ENCODE data around the gene FALEC.
A peak's percentile ranks its signal among the peaks of the same experiment; 100 is the strongest.
"Not testable (repeated sequence)": the region's sequence is repeated elsewhere in the genome, so short reads cannot be mapped to it uniquely, and the experiment has no call there.

The FALEC gene

DNA sequence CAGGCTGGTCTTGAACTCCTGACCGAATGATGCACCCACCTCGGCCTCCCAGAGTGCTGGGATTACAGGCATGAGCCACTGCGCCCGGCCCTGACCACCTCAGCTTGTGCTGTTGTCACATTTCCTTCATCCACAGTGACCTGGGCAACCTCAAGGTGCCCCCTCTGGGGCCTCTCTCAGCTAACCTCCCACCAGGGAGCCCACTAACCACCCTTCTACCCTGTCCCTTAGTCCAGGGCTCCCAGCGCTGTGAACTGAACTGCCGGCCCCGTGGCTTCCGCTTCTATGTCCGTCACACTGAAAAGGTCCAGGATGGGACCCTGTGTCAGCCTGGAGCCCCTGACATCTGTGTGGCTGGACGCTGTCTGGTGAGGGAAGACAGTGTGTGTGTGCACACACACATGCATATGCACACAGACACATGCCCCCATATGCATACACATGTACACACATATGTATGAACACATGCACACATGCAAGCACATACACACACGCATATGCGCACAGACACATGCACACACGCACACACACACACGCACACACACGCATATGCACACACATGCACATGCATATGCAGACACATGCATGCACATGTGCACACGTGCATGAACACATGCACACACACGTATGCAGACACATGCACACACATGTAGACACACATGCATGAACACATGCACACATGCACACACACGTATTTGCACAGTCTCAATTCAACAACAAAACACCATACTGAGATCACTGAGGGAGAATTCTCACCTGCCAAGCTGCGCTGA is 39.8 kb downstream of the FALEC start:
- in situ Hi-C loops (cut with MboI; ENCODE audit: low pct_unique_long_range_greater_than_20kb, low sequenced_read_pairs): no loop called here
- no peak for DNase-seq

DNA sequence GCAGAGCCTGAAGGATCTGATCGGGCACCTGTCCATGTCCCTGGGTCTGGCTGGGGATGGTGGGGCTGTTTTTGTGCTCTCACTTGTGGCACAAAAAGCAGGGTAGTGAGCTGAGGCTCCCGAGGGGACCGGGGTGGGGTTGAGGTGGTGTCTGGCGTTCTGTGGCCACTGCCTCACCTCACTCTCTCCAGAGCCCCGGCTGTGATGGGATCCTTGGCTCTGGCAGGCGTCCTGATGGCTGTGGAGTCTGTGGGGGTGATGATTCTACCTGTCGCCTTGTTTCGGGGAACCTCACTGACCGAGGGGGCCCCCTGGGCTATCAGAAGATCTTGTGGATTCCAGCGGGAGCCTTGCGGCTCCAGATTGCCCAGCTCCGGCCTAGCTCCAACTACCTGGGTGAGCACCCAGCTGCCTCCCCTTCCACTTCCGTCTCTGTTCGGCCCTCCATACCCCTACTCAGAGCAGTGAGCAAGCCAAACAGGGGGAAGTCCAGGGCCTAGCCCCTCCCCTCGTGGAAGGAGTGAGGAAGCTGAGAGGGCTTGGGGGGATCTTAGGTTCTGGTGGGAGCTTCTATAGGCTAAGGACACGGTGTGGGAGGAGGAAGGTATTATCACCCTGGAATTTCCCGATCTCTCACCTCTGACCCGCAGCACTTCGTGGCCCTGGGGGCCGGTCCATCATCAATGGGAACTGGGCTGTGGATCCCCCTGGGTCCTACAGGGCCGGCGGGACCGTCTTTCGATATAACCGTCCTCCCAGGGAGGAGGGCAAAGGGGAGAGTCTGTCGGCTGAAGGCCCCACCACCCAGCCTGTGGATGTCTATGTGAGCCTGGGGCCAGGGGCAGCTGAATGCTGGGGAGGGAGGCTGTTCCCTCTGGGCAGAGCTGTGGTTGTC is 40.7 kb downstream of the FALEC start:
- DNase-seq: no peak

DNA sequence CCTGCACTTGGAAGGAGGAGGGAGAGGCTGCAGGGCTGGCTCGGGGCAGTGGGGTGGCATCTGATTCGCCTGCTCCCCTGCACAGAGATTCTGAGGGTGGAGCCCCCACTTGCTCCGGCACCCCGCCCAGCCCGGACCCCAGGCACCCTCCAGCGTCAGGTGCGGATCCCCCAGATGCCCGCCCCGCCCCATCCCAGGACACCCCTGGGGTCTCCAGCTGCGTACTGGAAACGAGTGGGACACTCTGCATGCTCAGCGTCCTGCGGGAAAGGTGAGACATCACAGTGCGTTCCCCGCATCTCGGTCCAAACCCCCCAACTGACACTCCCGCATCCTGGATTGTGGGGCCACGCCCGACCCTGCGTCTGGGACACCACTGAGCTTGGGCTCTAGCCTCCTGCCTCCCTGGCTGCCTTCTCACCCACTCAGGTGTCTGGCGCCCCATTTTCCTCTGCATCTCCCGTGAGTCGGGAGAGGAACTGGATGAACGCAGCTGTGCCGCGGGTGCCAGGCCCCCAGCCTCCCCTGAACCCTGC is 41.6 kb downstream of the FALEC start:
- in situ Hi-C loops (cut with MboI; ENCODE audit: low pct_unique_long_range_greater_than_20kb, low sequenced_read_pairs): no loop called here
- no peak for DNase-seq

More for the DNA sequence above, 40.7 kb downstream of the FALEC start:
- in situ Hi-C loops (cut with MboI; ENCODE audit: low pct_unique_long_range_greater_than_20kb, low sequenced_read_pairs): no loop called here

DNA sequence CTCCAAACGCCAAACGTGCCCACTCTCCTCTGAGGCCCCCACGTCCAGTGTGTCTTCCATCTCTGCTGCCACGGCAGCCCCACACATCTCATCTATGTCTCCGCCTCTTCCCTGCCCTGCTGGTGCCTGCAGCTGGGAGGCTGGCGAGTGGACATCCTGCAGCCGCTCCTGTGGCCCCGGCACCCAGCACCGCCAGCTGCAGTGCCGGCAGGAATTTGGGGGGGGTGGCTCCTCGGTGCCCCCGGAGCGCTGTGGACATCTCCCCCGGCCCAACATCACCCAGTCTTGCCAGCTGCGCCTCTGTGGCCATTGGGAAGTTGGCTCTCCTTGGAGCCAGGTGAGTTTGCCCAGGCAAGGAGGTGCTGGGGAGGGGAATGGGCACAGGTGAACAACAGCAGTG is 42.3 kb downstream of the FALEC start:
- no peak for DNase-seq
- in situ Hi-C loops (cut with MboI; ENCODE audit: low pct_unique_long_range_greater_than_20kb, low sequenced_read_pairs): no loop called here

DNA sequence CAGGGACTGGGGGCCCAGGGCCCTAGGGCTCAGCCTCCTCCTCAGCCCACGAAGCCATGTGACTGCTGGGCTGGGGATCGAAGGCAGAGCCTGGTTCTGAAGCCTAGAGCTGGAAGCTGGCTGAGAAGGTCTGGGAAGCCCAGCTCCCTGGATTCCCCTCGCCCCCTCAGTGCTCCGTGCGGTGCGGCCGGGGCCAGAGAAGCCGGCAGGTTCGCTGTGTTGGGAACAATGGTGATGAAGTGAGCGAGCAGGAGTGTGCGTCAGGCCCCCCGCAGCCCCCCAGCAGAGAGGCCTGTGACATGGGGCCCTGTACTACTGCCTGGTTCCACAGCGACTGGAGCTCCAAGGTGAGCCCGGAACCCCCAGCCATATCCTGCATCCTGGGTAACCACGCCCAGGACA is 42.8 kb downstream of the FALEC start:
- DNase-seq: no peak
- in situ Hi-C loops (cut with MboI; ENCODE audit: low pct_unique_long_range_greater_than_20kb, low sequenced_read_pairs): no loop called here

DNA sequence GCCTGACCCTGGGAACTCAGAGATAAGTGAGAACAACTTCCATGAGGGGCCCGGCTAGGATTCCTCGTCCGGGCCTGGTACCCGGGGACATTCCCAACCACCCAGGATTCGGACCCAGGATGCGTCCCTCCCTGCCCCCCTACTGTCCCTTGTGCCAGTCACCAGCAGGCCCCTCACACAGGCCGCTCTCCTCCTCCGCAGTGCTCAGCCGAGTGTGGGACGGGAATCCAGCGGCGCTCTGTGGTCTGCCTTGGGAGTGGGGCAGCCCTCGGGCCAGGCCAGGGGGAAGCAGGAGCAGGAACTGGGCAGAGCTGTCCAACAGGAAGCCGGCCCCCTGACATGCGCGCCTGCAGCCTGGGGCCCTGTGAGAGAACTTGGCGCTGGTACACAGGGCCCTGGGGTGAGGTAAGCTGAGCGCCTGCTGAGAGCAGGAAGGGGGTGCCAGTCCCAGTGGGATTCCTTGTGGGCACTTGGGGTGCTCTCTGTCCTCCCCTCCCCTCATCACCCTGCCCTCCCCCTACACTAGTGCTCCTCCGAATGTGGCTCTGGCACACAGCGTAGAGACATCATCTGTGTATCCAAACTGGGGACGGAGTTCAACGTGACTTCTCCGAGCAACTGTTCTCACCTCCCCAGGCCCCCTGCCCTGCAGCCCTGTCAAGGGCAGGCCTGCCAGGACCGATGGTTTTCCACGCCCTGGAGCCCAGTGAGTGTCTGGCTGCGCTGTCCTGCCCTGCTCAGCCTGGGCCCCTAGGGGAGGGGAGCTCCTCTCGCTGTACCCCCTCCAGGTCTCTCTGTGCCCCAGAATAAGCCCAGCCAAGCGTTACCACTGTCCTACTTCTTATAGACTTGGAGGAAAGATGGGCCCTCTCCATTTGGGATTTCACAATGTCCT is 43.5 kb downstream of the FALEC start:
- DNase-seq: no peak
- in situ Hi-C loops (cut with MboI; ENCODE audit: low pct_unique_long_range_greater_than_20kb, low sequenced_read_pairs): no loop called here

DNA sequence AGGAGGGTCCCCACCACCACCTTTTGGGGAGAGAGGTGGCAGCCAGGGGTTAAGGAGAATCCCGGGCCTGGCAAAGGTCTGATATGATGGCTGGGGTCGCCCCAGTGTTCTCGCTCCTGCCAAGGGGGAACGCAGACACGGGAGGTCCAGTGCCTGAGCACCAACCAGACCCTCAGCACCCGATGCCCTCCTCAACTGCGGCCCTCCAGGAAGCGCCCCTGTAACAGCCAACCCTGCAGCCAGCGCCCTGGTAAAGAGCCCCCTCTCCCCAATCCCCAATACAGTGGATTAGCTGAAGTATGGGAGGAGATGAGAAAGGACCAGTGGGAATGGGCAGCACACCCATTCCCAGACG is 44.1 kb downstream of the FALEC start:
- in situ Hi-C loops (cut with MboI; ENCODE audit: low pct_unique_long_range_greater_than_20kb, low sequenced_read_pairs): no loop called here

DNA sequence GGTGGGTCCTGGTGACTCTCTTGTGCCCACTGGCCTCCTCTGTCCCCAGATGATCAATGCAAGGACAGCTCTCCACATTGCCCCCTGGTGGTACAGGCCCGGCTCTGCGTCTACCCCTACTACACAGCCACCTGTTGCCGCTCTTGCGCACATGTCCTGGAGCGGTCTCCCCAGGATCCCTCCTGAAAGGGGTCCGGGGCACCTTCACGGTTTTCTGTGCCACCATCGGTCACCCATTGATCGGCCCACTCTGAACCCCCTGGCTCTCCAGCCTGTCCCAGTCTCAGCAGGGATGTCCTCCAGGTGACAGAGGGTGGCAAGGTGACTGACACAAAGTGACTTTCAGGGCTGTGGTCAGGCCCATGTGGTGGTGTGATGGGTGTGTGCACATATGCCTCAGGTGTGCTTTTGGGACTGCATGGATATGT is 44.5 kb downstream of the FALEC start:
- in situ Hi-C loops (cut with MboI; ENCODE audit: low pct_unique_long_range_greater_than_20kb, low sequenced_read_pairs): no loop called here
- peak; percentile 77 for DNase-seq

More for the DNA sequence above, 44.1 kb downstream of the FALEC start:
- DNase-seq: no peak

DNA sequence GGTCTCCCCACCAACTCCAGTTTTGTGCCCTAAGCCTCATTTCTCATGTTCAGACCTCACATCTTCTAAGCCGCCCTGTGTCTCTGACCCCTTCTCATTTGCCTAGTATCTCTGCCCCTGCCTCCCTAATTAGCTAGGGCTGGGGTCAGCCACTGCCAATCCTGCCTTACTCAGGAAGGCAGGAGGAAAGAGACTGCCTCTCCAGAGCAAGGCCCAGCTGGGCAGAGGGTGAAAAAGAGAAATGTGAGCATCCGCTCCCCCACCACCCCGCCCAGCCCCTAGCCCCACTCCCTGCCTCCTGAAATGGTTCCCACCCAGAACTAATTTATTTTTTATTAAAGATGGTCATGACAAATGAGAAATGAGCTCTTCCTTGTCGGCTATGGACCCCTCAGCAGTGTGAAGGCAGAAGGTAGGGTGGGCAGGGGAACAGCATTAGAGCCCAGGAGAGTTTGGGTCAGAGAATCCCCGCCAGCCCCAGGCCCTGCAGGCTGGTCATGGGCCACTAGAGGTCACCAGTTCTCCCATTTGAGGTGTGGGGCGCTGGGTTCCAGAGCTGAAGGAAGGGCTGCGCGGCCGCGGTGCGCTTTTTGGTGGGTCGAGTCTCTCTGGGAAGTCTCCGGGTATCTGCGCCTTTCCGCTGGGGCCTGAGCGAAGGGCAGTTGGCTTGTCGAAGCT is 45.2 kb downstream of the FALEC start:
- DNase-seq: peak; percentile 90
- in situ Hi-C loops (cut with MboI; ENCODE audit: low pct_unique_long_range_greater_than_20kb, low sequenced_read_pairs): no loop called here

DNA sequence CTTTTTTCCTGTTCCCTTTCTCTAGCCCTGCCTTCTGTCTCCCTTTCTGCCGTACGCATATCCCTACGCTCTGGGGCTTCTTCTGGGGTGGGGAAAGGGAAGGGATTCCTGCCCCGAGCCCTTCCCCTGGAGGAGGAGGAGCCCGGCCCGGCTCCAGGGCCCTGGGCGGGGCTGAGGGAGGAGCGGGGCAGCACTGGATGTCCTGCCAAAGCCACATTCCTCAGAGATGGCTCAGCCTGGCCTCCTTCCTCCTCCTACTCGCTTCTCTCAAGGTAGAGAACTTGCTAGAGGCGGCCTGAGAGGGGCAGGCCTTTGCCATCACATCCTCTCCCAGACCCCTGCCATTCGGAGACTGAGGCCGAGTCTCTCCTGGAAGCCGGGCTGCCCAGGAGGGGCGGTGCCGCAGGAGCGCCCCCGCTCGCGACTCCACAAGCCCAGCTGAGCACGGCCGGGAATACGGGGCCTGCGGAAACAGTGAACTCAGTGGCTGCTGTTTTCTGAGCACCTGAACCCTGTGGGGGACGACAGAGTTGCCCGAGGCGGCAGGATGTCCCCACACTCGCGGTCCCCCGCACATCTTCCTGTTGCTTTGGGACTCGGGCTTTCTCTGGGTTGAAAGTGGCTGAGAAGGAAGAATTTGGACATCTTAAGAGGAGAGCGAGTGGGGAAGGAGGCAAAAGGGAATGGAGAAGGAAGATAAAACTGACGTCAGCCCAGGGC is 45.9 kb downstream of the FALEC start:
- peak; percentile 89 for DNase-seq
- in situ Hi-C loops (cut with MboI; ENCODE audit: low pct_unique_long_range_greater_than_20kb, low sequenced_read_pairs): no loop called here

DNA sequence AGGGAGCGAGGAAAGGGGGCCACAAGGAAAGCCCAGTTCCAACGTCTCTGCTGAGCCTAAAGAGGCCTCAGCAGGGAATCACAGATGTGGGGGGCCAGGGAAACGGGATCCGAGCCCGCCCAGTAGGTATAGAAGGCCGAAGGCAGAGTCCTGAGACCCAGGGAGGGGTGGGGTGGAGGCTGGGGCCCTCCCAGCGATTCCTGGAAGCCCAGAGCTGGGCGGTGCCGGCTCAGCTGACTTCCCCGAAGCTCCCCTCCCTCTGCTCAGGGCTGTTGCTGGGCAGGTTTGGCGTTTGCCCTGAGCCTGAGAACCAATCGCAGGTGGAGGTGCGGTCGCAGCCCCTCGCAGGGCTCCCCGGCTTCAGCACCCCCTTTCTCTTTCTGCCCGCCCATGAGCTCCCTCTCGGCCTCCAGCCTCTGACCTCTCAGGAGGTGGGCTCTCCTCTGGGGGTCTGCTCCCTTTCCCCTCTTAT is 46.5 kb downstream of the FALEC start:
- in situ Hi-C loops (cut with MboI; ENCODE audit: low pct_unique_long_range_greater_than_20kb, low sequenced_read_pairs): no loop called here
- peak; percentile 79 for DNase-seq

DNA sequence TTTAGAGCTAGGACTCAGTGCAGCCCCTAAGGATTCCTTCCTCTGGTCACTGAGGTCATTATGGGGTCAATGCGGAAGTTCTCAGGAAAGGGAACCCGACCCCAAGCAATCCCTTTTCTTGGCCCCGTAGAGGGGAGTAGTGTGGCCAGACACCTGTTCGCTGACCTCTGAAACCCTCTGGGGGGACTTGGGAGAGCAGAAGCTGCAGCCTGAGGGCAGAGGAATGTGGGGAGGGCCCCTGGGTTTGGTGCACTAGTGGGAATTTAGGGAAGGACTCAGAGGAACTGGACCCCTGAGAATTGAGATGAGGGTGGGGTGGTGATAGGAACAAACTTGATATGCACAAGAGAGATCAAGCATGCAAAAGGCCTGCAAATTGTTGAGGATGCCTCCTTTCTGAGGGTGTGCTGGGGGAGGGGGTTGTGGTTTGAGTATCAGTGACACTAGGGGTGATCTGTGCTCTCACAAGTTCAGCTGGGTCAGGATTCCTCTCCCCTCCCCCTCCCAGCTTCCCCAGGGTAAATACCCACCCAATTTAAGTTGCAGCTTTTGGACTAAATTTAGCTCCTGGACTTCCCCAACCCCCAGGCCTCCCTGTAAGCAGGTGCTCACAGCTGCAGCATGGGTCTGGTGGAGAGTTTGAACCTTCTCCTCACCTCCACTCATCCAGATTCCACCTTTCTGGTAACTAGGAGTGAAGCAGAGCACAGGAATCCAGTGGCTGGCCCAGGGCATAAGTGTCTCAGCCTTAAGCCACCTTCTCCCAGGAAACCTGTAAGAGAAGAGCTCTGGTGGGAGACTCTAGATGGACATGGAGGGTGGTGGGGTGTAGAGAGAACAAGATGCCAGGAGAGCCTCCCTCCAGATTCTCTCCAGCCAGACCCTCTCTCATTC is 47.1 kb downstream of the FALEC start:
- in situ Hi-C loops (cut with MboI; ENCODE audit: low pct_unique_long_range_greater_than_20kb, low sequenced_read_pairs): no loop called here
- DNase-seq: peak; percentile 34

DNA sequence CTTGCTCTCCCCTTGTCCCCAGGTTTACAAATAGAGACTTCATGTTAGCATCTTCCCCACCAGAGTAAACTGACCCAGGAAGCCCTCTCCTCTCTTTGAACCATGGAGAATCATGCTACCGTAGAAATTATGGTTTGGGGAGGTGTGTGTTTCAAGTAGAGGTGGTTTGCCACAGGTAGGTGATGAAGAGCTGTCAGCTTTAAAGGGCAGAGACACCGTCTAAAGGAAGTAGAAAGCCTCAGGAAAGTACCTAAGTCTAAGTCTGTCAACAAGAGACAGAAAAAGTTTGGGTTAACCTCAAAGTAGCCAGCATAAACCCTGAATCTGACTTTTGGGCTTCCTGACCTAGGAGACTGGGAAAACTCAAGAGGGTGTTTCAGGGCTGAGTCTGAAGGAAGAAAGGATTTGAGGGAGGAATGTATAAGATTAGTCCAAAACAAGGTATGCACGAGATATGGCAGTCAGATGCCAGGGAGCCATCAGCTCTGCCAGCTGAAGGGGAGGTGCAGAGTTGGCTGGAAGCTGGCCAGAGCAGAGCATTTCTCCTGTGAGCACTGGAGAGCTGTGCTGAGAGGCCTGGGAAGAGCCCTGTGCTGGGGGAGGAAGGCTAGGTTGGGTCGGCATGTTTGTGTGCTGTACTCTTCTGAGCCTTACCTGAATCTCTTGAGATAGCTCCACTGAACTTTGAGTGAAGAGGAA is 47.9 kb downstream of the FALEC start:
- in situ Hi-C loops (cut with MboI; ENCODE audit: low pct_unique_long_range_greater_than_20kb, low sequenced_read_pairs): no loop called here
- DNase-seq: no peak

DNA sequence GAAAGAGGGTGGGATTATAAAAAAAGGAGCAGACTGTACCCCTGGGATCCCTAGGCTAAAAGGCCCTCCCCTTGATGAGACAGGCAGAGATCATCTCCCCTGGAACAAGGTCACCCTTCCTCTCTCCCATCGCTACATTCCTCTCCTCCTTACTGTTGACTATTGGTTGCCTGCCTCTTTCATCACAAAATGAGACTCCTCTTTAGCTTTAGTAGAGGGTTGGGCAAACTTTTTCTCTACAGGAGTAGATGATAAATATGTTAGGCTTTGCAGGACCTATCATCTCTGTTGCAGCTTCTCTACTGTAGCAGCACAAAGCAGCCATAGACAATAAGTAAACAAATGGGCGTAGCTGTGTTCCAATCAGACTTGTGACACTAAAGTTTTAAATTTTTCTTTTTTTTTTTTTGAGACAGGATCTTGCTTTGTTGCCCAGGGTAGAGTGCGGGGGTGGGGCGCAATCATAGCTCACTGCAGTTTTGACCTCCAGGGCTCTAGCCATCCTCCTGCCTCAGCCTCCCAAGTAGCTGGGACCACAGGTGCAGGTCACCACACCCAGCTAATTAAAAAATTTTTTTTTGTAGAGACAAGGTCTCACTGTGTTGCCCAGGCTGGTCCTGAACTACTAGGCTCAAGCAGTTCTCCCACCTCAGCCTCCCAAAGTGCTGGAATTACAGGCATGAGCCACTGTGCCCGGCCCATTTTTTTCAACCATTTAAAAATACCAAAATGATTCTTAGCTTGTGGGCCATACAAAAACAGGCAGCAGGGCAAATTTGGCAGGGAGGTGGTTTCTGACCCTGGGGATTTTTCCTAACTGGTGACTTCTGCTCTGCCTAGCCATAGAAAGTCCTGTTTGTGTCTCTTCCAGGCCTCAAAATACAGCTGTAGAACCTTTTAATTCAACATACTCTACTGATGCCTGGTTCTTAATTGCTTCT is 48.8 kb downstream of the FALEC start:
- DNase-seq: no peak
- in situ Hi-C loops (cut with MboI; ENCODE audit: low pct_unique_long_range_greater_than_20kb, low sequenced_read_pairs): no loop called here

DNA sequence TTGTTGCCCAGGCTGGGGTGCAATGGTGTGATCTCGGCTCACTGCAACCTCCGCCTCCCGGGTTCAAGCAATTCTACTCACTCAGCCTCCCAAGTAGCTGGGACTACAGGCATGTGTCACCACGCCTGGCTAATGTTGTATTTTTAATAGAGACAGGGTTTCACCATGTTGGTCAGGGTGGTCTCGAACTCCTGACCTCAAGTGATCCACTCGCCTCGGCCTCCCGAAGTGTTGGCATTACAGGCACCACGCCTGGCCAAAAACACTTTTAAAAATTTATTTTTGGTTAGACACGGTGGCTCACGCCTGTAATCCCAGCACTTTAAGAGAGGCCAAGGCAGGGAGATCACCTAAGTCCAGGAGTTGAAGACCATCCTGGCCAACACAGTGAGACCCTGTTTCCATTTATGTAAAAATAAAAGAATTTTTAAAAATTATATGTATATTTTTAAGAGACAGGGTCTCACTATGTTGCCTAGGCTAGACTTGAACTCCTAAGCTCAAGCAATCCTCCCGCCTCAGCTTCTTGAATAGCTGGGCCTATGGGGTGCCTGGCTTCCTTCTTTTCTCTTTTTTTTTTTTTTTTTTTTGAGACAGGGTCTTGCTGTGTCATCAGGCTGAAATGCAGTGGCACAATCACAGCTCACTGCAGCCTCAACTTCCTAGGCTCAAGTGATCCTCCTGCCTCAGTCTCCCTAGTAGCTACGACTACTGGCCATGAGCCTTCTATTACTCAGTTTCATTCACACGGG is 49.9 kb downstream of the FALEC start:
- in situ Hi-C loops (cut with MboI; ENCODE audit: low pct_unique_long_range_greater_than_20kb, low sequenced_read_pairs): not testable (repeated sequence)

More for the DNA sequence above, 49.9 kb downstream of the FALEC start:
- DNase-seq: not testable (repeated sequence)

Measured in KBM-7 (cell line).